Kidney epithelial cell (primary cell): ENCODE data around the gene TBC1D4. TPM values are rescaled to one million over a fixed set of nuclear protein-coding genes. Genes with fewer than 3 reads are reported as not detected.

ENCODE experiments used
- DNase-seq: peaks from one replicate; pipeline ENCODE4 v3.0.0-alpha.2; 2010; ENCODE audit warnings: low read depth
- H3K27me3 ChIP-seq: 2 replicates; pipeline ENCODE4 v1.6.0; 2011; ENCODE audit warnings: low read length; ENCODE audit not compliant: control insufficient read depth, insufficient read depth
- H3K36me3 ChIP-seq: 2 replicates; pipeline ENCODE4 v1.5.1; 2011; ENCODE audit warnings: low read length; ENCODE audit not compliant: control insufficient read depth, insufficient read depth
- H3K4me3 ChIP-seq: 2 replicates; pipeline ENCODE4 v1.5.1; 2011; ENCODE audit warnings: low read depth, mild to moderate bottlenecking, control low read depth, low read length
- total RNA-seq: library from RNA; depleted of rRNA; stranded (reverse); fragments of >200 nt; gene quantifications from 2 replicates; pipeline ENCODE4 v1.2.3, GENCODE V29; 2015
- TF ChIP-seq, protein P1 (sequence below): IDR thresholded peaks from 2 replicates; pipeline ENCODE4 v1.5.1; 2011; ENCODE audit warnings: mild to moderate bottlenecking, moderate library complexity, low read length, control low read depth, inconsistent platforms; ENCODE audit not compliant: insufficient read depth, poor library complexity, severe bottlenecking

The TBC1D4 gene
- total RNA-seq, 1 donor from 2014 or later, result 8.6 TPM

GRCh38 chr13:75407473-75407872, 74.5 kb downstream of the TBC1D4 start:
- Histone ChIP-seq H3K36me3 (no peaks in the 10 kb centered on the region), H3K27me3 (no peaks in the 10 kb centered on the region), H3K4me3 (no peak overlapping the region)
- DNase-seq, result no peak
- TF ChIP-seq, protein P1, sequence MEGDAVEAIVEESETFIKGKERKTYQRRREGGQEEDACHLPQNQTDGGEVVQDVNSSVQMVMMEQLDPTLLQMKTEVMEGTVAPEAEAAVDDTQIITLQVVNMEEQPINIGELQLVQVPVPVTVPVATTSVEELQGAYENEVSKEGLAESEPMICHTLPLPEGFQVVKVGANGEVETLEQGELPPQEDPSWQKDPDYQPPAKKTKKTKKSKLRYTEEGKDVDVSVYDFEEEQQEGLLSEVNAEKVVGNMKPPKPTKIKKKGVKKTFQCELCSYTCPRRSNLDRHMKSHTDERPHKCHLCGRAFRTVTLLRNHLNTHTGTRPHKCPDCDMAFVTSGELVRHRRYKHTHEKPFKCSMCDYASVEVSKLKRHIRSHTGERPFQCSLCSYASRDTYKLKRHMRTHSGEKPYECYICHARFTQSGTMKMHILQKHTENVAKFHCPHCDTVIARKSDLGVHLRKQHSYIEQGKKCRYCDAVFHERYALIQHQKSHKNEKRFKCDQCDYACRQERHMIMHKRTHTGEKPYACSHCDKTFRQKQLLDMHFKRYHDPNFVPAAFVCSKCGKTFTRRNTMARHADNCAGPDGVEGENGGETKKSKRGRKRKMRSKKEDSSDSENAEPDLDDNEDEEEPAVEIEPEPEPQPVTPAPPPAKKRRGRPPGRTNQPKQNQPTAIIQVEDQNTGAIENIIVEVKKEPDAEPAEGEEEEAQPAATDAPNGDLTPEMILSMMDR, result no peak

DNA sequence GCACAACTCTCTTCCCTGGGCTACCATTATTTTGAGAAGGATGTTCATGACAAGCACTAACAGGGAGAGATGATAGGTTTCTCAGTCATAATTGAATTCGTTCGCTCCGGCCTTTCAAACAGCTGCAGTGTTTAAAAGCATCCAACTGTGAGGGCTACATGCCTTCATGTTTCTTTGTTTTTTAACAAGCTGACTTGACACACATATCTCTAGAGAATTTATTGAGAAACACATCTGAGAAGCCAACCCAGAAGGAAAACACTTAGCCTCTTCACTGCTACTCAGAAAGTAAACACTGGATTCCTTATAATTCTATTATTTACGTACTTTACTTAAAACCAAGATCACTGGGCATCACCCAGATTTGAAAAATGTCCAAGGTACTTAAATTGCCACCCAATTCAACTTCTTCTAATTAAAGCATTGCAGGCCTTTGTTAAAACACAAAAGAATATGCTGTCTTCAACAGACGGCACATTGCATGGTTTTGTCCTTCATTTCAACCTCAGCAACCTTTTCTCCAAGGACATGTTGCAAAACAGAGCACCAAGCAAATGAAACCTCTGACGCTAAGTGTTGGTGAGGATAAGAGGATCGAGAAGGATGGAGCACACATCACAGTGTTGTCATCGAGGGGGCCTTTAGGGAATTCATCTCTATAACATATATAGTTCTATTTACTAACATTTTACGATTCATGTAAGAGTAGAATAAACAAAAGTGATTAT, 75.8 kb downstream of the TBC1D4 start:
- no peaks in the 10 kb centered on the region for H3K27me3 ChIP-seq
- no peak overlapping the region for H3K4me3 ChIP-seq
- TF ChIP-seq, protein P1, result no peak
- no peak for DNase-seq
- no peaks in the 10 kb centered on the region for H3K36me3 ChIP-seq

DNA sequence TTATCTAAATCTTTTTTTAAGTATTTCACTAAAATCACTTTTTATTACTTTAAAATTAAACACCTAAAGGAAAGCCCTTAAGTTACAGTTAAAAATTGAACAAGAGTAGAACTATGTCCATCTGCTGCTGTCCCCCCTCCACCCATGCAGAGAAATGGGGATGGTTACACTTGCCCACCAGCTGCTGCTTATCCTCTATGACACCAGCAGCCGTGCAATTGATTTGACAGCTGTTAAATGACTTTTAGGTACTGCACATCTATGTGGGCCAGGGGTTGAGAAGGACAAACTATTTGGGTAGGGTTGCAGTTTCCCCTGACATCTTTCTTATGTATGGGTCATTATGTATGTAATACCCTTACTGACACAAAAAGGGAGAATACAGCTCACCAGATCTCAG, 77.2 kb downstream of the TBC1D4 start:
- no peak overlapping the region for H3K4me3 ChIP-seq
- DNase-seq, result no peak
- H3K36me3 ChIP-seq, result no peaks in the 10 kb centered on the region
- TF ChIP-seq, protein P1, result no peak
- H3K27me3 ChIP-seq, result no peaks in the 10 kb centered on the region

- TF ChIP-seq, protein P1, result no peak
- DNase-seq, result no peak
- Histone ChIP-seq H3K27me3 (no peaks in the 10 kb centered on the region), H3K36me3 (no peaks in the 10 kb centered on the region), H3K4me3 (no peak overlapping the region)
These were observed 79.2 kb downstream of the TBC1D4 start for GRCh38 chr13:75402787-75403186.

GRCh38 chr13:75400775-75401174, 81.2 kb downstream of the TBC1D4 start:
- Histone ChIP-seq H3K36me3 (no peaks in the 10 kb centered on the region), H3K27me3 (no peaks in the 10 kb centered on the region), H3K4me3 (no peak overlapping the region)
- no peak for DNase-seq
- TF ChIP-seq, protein P1, result no peak

- Histone ChIP-seq H3K27me3 (no peaks in the 10 kb centered on the region), H3K4me3 (no peak overlapping the region), H3K36me3 (no peaks in the 10 kb centered on the region)
- DNase-seq, result no peak
- TF ChIP-seq, protein P1, result no peak
These were observed 82.1 kb downstream of the TBC1D4 start for GRCh38 chr13:75399879-75400217.
